GM23248 (cell line): ENCODE measurements around the gene LRAT. TPM values are rescaled to one million over a fixed set of nuclear protein-coding genes. Genes with fewer than 3 reads are reported as not detected.

Experiments
- DNase-seq: peaks from one replicate; pipeline ENCODE4 v3.0.0-alpha.2; 2015
- H2AFZ ChIP-seq: fragments of 200-600 bp; sonication (generic); 2 replicates; pipeline ENCODE4 v1.6.1; 2016; ENCODE audit warnings: antibody characterized with exemption
- H3F3A ChIP-seq: fragments of 200-600 bp; sonication (generic); 2 replicates; pipeline ENCODE4 v1.6.1; 2016; ENCODE audit warnings: mild to moderate bottlenecking, antibody characterized with exemption, mixed run types; ENCODE audit not compliant: insufficient read depth
- H3K27ac ChIP-seq: fragments of 200-600 bp; sonication (generic); 2 replicates; pipeline ENCODE4 v1.5.1; 2016; ENCODE audit warnings: mild to moderate bottlenecking
- H3K27me3 ChIP-seq: fragments of 200-600 bp; sonication (generic); replicated peaks from 2 replicates; pipeline ENCODE4 v1.6.1; 2016; ENCODE audit warnings: mild to moderate bottlenecking; ENCODE audit not compliant: insufficient read depth
- H3K36me3 ChIP-seq: fragments of 200-600 bp; sonication (generic); 2 replicates; pipeline ENCODE4 v1.6.1; 2016; ENCODE audit warnings: low read depth, mild to moderate bottlenecking
- H3K4me1 ChIP-seq: fragments of 200-600 bp; sonication (generic); 2 replicates; pipeline ENCODE4 v1.6.1; 2016; ENCODE audit warnings: mild to moderate bottlenecking; ENCODE audit not compliant: insufficient read depth
- H3K4me2 ChIP-seq: fragments of 200-600 bp; sonication (generic); one replicate; pipeline ENCODE4 v1.6.1; 2016; ENCODE audit warnings: mild to moderate bottlenecking; ENCODE audit not compliant: unreplicated experiment
- H3K4me3 ChIP-seq: fragments of 200-600 bp; sonication (generic); 2 replicates; pipeline ENCODE4 v1.5.1; 2016; ENCODE audit warnings: mild to moderate bottlenecking
- H3K79me2 ChIP-seq: fragments of 200-600 bp; sonication (generic); 2 replicates; pipeline ENCODE4 v1.6.1; 2016; ENCODE audit warnings: mild to moderate bottlenecking; ENCODE audit not compliant: insufficient read depth
- H3K9ac ChIP-seq: fragments of 200-600 bp; sonication (generic); 2 replicates; pipeline ENCODE4 v1.6.1; 2016; ENCODE audit warnings: mild to moderate bottlenecking
- H3K9me2 ChIP-seq: fragments of 200-600 bp; sonication (generic); 2 replicates; pipeline ENCODE4 v1.6.1; 2016; ENCODE audit warnings: mixed run types, mild to moderate bottlenecking, moderate library complexity; ENCODE audit not compliant: insufficient read depth
- H3K9me3 ChIP-seq: fragments of 200-600 bp; sonication (generic); one replicate; pipeline ENCODE4 v1.6.1; 2017; ENCODE audit warnings: low read depth
- H4K20me1 ChIP-seq: fragments of 200-600 bp; sonication (generic); 2 replicates; pipeline ENCODE4 v1.6.0; 2016; ENCODE audit not compliant: insufficient read depth
- EZH2 ChIP-seq: fragments of 200-600 bp; sonication (generic); IDR thresholded peaks from 2 replicates; pipeline ENCODE4 v1.6.1; 2018; ENCODE audit warnings: antibody characterized with exemption, mild to moderate bottlenecking; ENCODE audit not compliant: insufficient read depth, poor library complexity, severe bottlenecking
- EZH2phosphoT487 ChIP-seq: fragments of 200-600 bp; sonication (generic); IDR thresholded peaks from 2 replicates; pipeline ENCODE4 v1.6.1; 2018; ENCODE audit warnings: antibody characterized with exemption, moderate library complexity, mild to moderate bottlenecking, low read depth; ENCODE audit not compliant: insufficient read depth
- WGBS, 2 experiments: methylation state at CpG; one replicate each; pipeline ENCODE4 v1.1.6; 2015 to 2017; ENCODE audit warnings: low lambda C conversion rate in 2 of 2, low coverage in 1 of 2; ENCODE audit errors: missing lambda C conversion rate in 2 of 2; 5-methylcytosine and 5-hydroxymethylcytosine counted together
- in situ Hi-C: fragments of 300-500 bp; cut with MboI; formaldehyde crosslinking; loops from 2 replicates; pipeline ENCODE4 v1.15.0; 2020
- polyA plus RNA-seq: library from polyadenylated mRNA; unstranded; fragments of >200 nt; fragmentation: Nextera tagmentation; extraction: Ambion mirVana; gene quantifications from 2 replicates; pipeline ENCODE4 v1.2.1, GENCODE V29; 2016
- total RNA-seq: library from RNA; depleted of rRNA; stranded (reverse); fragments of >200 nt; shearing (Covaris generic); gene quantifications from 2 replicates; pipeline ENCODE4 v1.2.3, GENCODE V29; 2014

The LRAT gene
- total and polyA plus RNA-seq, 2 experiments from 2014 or later = 0.13 TPM; not detected in 1

DNA sequence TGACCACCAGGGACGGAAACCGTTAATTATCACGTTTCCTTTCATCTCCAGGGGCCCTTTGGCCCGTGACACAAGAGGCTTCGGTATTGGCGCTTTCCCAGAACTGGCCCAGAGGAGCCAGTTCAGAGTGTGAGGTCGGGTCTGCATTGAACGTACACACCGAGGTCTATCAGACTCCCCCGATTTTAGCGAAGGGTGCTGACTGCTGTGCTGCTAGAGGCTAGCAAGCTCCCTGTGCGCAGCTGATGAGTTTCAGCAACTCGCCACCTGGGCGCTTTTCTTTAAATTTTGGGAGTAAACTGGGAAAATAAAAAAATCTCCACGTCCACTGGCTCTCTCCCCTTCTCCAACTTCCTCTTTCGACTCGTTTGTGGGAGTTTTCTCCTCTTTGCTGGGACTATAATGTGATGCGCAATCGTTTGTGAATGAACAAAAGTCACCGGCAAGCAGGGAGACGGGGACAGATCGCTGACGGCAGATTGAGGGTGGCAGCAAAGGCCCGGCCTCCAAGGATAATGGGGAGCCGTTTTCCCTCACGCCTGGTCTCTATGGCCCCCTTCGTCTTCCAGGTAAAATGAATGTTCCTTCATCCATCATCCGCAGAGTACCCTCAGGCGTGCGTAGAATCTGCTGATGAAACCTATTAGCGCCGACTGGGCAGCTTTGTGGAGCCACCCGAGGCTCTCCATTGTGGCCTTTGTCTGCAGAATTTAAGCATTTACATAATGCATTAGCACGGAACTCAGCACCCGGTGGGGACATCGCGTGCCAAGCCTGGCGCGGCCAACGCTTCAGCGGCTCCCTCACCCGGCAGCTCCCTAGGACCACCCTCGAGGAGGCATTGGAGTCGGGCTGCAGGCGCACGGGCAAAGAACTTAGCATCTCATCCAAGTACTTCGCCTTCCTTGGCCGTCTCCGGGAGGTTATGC lies 1.6 kb upstream of the LRAT start:
- Histone ChIP-seq H3K79me2 (no peaks in the 10 kb centered on the region), H3K27ac (no peak overlapping the region), H3K36me3 (no peaks in the 10 kb centered on the region), H3K9me3 (no peaks in the 10 kb centered on the region), H3K4me1 (no peaks in the 10 kb centered on the region), H3F3A (no peaks in the 10 kb centered on the region), H3K27me3 (peaks cover 65% of the 10 kb centered on the region), H3K9me2 (no peaks in the 10 kb centered on the region), H4K20me1 (no peaks in the 10 kb centered on the region), H2AFZ (no peak overlapping the region), H3K4me3 (no peak overlapping the region), H3K9ac (no peak overlapping the region), H3K4me2 (no peak overlapping the region)
- 3 to 4% methylated on average over 49 of the region's 49 CpGs for WGBS, 2 experiments
- peak; percentile 14 for DNase-seq
- in situ Hi-C loops = no loop called here
- TF ChIP-seq EZH2phosphoT487 = no peak
- peak; percentile 60 for TF ChIP-seq EZH2

DNA sequence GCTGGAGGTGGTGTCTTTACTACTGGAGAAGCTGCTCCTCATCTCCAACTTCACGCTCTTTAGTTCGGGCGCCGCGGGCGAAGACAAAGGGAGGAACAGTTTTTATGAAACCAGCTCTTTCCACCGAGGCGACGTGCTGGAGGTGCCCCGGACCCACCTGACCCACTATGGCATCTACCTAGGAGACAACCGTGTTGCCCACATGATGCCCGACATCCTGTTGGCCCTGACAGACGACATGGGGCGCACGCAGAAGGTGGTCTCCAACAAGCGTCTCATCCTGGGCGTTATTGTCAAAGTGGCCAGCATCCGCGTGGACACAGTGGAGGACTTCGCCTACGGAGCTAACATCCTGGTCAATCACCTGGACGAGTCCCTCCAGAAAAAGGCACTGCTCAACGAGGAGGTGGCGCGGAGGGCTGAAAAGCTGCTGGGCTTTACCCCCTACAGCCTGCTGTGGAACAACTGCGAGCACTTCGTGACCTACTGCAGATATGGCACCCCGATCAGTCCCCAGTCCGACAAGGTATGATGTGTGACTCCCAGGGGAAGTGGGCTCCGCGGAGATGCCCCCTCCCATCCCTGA lies 634 bp downstream of the LRAT start:
- in situ Hi-C loops = no loop called here
- Histone ChIP-seq H3K27me3 (peaks cover 65% of the 10 kb centered on the region), H3K9ac (no peak overlapping the region), H3K4me3 (no peak overlapping the region), H3K4me1 (no peaks in the 10 kb centered on the region), H3K4me2 (no peak overlapping the region), H3K79me2 (no peaks in the 10 kb centered on the region), H2AFZ (no peak overlapping the region), H4K20me1 (no peaks in the 10 kb centered on the region), H3F3A (no peaks in the 10 kb centered on the region), H3K9me3 (no peaks in the 10 kb centered on the region), H3K27ac (no peak overlapping the region), H3K36me3 (no peaks in the 10 kb centered on the region), H3K9me2 (no peaks in the 10 kb centered on the region)
- no peak for DNase-seq
- WGBS, 2 experiments = 5 to 6% methylated on average over 31 of the region's 31 CpGs
- TF ChIP-seq EZH2 (no peak), EZH2phosphoT487 (no peak)

DNA sequence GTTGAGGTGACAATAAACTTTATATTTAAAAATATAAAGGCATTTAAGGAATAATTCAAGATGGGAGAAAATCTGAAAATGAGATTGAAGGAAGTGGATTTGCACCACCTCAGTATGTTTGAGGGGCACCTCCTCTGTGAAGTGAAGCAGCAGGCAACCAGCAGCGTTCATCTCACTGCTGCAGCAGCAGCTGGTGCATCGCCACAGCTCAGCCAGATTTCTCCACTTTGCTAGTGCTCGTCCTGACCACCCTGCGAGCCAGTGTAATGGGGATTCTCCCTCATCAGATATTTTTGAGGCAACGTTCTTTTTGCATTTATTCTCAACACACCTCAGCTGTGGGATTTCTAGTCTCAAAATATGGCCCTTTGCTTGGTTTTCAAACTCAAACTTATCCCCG lies 13.9 kb downstream of the LRAT start:
- WGBS, 2 experiments = 28 to 32% methylated on average over 6 of the region's 6 CpGs
- no peak for DNase-seq
- no peaks in the 10 kb centered on the region for H3K36me3 ChIP-seq
- no peaks in the 10 kb centered on the region for H4K20me1 ChIP-seq
- no peaks in the 10 kb centered on the region for H3K9me2 ChIP-seq
- H3K27me3 ChIP-seq = peaks cover 10% of the 10 kb centered on the region
- H2AFZ ChIP-seq = no peak overlapping the region
- H3K27ac ChIP-seq = no peak overlapping the region
- TF ChIP-seq EZH2phosphoT487 (no peak), EZH2 (no peak)
- no peak overlapping the region for H3K4me3 ChIP-seq
- H3K9ac ChIP-seq = no peak overlapping the region
- H3F3A ChIP-seq = no peaks in the 10 kb centered on the region
- in situ Hi-C loops = no loop called here
- H3K79me2 ChIP-seq = no peaks in the 10 kb centered on the region
- no peaks in the 10 kb centered on the region for H3K9me3 ChIP-seq
- no peaks in the 10 kb centered on the region for H3K4me1 ChIP-seq
- no peak overlapping the region for H3K4me2 ChIP-seq

DNA sequence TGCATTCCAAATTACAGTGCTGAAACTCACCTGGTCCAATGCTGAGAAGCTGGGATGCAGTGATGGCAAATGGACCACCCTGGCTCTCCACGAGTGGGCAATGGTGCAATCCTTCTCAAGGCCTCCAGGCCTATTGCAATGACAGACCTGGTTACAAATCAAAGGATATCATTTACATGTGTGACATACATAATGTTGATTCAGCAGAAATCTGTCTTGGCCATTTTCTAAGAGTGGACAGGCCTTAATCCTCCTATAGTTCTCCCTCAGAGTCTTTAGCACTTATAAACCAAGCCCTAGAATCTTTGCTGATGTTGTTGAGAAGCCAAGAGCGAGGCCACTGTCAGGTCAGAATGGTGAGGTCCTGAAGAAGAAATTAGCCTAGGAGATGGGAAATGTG lies 17.1 kb downstream of the LRAT start:
- Histone ChIP-seq H4K20me1 (no peaks in the 10 kb centered on the region), H3F3A (no peaks in the 10 kb centered on the region), H3K9me3 (no peaks in the 10 kb centered on the region), H3K79me2 (no peaks in the 10 kb centered on the region), H3K36me3 (no peaks in the 10 kb centered on the region), H2AFZ (no peak overlapping the region), H3K4me2 (no peak overlapping the region), H3K4me1 (no peaks in the 10 kb centered on the region), H3K9me2 (no peaks in the 10 kb centered on the region), H3K27me3 (peaks cover 3% of the 10 kb centered on the region), H3K4me3 (no peak overlapping the region), H3K27ac (no peak overlapping the region), H3K9ac (no peak overlapping the region)
- TF ChIP-seq EZH2phosphoT487 = no peak
- TF ChIP-seq EZH2 = no peak
- in situ Hi-C loops = no loop called here
- DNase-seq = no peak
- 18 to 19% methylated on average over 2 of the region's 2 CpGs for WGBS, 2 experiments
